GM21528 (cell line): ENCODE measurements around the gene CSRNP2.
A peak's percentile ranks its signal among the peaks of the same experiment; 100 is the strongest.

ENCODE experiments used
- ATAC-seq: cut with Tn5 transposase; IDR thresholded peaks from one replicate; pipeline ENCODE4 v1.9.1; 2021; ENCODE audit warnings: mild to moderate bottlenecking, moderate library complexity; ENCODE audit not compliant: unreplicated experiment, low FRiP score

The CSRNP2 gene, protein sequence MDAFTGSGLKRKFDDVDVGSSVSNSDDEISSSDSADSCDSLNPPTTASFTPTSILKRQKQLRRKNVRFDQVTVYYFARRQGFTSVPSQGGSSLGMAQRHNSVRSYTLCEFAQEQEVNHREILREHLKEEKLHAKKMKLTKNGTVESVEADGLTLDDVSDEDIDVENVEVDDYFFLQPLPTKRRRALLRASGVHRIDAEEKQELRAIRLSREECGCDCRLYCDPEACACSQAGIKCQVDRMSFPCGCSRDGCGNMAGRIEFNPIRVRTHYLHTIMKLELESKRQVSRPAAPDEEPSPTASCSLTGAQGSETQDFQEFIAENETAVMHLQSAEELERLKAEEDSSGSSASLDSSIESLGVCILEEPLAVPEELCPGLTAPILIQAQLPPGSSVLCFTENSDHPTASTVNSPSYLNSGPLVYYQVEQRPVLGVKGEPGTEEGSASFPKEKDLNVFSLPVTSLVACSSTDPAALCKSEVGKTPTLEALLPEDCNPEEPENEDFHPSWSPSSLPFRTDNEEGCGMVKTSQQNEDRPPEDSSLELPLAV

DNA sequence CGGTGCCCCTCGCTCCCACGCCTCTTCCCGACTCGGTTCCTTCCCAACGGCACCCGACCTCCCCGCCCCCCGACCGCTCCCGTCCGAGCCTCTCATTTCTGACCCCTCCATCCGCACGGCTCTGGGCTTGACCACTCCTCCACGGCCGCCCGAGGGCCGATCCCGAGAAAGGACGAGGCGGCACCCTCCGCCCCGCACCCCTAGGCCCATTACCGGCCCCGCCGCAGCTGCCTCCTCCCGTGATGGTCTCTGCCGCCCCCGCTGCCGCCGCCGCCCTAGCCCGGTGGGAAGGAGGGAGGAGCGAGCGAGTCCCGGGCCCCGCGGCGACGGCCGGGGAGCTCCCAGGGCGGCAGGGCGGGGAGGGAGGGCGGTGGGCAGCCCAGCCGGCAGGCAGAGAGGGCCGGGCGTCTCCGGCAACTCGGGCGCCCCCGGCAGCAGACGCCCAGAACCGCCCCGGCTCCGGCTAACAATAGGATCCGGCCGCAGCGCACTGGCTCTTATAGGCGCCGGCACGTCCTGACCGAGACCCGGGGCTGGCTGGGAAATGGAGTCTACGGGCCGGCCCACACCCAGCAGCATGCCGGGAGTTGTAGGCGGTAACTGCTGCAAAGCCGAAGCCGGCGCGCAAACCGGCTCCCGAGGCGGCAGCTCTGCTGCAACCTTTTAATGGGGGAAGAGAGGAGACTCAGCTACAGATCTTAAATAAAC is at the start of gene CSRNP2:
Gene CSRNP2, minus strand, starts transcription at position 471 of the 708 bp plus-strand sequence. CDS start 7,035 bp downstream, outside the sequence.
- ATAC-seq: peak; percentile 97

DNA sequence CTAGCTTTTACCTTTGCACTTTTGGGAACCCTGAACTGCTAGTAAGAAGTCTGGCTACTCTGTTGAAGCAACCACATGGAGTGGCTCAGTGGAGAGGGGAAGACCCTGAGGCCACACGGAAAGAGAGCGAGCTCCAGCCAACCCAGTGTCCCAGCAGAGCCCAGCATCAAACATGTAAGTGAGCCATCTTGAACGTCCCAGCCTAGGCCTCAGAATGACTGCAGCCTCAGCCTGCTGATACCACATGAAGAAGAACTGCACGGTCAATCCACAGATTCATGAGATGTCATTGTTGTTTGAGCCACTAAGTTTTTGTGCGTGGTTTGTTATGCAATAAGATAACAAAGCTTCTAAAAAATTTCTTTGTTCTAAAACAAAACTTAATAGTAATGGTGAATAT is 49.3 kb upstream of the CSRNP2 start:
- ATAC-seq: no peak

DNA sequence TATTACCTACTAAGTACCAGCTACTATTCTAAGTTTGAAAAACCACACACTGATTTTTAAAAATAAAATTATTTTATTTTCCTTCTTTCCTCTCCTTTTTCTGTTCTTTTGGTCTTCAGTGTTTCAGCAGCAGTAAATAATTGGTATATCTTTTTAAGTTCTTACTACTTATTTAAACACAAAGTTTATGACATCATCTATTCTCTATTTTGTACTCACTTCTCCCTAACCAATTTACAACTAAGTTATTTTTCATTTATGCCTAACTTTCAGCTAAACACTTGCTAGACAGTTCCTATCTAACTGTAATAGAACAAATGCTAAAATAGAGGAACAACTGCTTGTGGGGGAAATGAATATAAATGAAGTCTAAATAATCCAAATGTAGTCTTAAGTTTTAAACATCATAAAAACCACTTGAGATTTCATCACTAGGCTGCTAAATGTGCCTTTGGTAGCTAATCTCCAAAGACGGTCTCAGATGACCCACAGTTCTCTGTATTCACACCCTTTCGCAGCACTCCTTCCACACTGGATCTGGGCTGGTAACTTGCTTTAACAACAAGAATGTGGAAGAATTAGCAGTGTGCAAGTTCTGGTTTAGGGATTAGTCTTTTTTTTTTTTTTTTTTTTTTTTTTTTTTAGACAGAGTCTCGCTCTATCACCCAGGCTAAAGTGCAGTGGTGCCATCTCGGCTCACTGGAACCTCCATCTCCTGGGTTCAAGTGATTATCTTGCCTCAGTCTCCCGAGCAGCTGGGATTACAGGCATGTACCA is 48.5 kb upstream of the CSRNP2 start:
- no peak for ATAC-seq

DNA sequence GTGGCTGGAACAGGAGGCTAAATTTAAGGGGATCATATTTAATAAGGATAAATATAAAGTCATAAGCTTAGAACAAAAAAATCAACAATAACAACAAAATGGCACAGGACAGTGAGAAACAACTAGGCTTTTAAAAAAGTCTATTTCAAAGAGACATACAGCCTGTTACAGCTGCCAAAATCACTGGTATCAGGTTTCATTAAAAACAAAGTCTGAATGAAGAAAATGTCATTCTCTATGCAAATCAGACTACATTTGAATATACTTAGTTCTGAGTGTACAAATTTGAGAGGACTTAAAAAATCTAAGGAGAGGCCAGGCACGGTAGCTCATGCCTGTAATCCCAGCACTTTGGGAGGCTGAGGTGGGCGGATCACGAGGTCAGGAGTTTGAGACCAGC is 45.5 kb upstream of the CSRNP2 start:
- no peak for ATAC-seq

DNA sequence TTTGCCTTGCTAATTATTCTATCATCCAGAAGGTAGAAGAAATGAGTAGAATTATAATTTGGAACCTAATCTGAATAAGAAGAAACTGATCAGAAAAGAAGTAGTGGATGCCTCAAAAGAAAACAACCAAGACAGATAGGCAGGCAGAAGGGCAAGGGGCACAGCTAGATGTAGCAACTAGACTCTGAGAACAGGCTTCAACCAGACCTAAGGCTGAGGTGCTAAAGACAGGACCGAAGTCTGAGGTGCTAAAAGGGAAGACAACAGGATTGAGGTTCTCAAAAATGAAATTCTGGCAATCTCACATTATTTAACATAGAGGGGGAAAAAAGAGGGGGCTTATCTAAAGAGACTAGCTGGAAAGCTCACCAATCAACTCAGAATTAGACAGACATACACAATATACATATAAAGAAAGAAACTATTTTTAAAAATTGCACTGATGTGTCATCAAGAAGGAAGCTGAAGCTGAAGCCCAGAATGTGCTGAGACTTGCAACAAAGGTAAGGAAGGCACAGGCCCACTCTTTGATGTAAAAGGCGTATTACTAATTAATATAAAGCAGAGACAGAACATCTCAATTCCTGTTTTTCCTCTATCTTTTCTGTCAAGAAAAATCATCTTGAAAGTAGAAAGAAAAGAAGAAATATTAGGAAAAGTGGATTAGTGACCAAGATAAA is 43.8 kb upstream of the CSRNP2 start:
- ATAC-seq: no peak

DNA sequence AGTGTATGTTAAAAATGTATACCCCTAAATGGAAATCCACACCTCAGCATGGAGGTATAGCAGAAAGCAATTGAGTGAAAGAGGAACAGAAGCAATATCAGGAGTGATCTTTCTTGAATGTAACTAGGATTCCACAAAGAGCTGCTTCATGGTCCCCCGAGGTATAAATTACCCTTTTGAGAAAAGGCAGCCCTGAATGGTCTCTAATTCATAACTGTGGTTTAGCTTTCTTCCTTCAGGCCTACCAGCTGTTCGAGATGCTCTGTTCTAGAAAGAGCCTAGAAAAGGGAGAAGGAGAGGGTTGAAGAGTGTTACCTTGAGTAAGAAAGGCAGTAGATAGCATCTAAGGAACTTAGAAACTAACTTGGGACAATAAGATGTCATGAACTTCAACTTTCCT is 42.9 kb upstream of the CSRNP2 start:
- ATAC-seq: no peak

DNA sequence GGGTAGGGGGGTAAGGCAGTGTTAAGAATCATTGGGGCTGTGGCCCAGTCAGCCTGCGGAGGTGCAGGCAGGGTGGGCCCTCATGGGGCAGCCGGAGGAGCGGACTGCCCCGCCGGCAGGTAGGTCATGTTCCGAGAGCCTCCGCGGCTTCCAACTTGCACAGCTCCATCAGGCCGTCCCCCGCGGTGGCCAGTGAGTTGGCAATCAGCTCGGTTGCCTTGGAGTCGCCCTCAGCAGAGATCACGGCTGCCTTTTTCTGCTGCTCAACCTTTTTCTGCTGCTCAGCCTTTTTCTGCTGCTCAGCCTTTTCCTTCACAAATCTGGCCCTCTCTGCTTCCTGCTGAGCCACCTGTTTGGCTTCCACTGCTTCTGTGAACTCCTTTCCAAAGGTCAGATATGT is 41.1 kb upstream of the CSRNP2 start:
- no peak for ATAC-seq

DNA sequence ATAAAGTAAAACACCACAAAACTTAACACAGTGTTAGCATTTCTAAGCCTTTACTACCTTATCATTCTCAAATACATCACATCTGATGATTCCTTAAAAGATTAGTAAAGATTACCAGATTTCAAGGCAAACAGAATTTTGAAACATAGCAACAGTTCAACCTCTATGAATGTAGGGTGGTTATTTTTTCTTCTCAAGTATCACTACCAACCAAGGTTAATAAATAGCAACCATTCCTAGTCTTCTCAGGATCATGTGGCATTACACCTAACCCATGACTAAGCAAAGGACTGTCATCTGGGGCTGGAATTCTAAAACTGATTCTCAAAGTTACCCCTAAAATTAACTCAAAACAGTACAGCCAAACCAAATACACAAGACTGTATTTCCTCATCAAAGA is 39.4 kb upstream of the CSRNP2 start:
- no peak for ATAC-seq

DNA sequence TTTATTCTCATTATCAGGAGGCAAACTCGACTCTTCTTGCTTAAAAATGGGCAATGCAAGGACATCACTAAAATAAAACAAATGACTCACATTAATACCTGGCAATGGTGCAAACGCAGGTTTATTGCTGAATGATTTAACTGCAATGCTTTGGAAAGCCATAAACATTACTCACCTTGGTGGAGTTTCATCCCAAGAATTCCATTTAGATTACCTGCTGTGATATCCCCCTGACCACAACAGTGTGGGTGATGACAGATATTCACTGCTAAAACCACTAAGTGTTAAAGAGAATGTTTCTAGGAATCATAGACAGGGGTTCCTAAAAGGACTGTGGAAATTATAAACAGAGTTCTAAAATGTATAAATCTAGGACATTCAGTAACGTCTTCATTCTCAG is 35.3 kb upstream of the CSRNP2 start:
- ATAC-seq: no peak

DNA sequence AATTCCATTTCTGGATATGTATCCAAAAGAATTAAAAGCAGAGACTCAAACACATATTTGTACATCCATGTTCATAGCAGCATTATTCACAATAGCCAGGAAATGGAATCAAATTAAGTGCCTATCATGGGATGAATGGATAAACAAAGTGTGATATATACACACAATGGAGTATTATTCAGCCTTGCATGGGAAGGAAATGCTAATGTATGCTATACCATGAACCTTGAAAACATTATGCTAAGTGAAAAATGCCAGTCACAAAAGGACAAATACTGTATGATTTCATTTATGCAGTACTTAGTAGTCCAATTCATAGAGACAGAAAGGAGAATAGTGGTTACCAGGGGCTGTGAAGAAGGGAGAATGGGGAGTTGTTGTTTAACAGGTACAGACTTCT is 32.1 kb upstream of the CSRNP2 start:
- no peak for ATAC-seq

DNA sequence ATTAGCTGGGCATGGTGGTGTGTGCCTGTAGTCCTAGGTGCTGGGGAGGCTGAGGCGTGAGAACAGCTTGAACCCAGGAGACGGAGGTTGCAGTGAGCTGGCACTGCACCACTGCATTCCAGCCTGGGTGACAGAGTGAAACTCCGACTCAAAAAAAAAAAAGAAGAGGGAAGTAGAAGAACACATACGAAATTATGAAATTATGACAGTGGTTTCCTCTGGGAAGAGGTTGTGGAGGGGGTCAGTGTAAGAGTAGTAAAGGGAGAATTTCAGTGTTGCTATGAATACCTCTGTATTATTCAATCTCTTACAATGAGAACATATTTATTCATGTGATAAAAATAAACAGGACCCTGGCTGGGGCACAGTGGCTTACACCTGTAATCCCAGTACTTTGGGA is 24.7 kb upstream of the CSRNP2 start:
- ATAC-seq: no peak

DNA sequence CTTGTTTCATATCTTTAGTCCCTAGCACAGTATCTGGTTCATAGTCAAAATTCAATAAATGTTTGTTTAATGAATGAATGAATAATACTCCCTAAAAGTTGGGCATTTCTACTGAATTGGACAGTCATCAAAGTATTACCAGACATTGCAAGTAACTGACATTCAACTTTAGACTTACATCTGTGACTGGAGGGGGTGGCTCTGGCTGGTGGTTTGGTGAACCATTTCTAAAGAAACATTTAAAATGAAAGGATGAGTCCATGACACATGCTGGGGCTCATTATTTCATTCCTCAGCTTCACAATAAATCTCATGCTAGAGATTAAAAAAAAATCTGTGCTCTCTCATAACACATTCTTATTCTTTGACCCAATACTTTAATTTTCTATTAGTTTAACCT is 20.6 kb upstream of the CSRNP2 start:
- ATAC-seq: no peak

DNA sequence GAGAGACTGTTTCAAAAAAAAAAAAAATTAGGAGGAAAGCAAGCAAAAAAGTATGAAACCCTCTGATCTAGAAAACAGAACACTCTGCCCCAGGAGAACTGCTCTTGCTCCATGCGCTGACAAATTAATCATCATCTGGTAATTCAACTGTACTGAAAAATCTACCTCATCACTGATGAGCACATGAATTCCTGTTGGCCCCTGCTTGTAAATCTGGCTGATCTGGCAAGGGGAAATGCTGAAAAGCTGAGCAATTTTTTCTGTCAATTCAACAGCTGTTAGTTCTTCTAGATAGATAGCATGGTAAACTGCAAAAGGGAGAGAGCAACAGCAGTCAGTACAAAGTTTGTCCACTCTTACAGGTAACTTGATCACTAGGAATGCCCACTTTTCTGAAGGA is 15.2 kb upstream of the CSRNP2 start:
- ATAC-seq: no peak

DNA sequence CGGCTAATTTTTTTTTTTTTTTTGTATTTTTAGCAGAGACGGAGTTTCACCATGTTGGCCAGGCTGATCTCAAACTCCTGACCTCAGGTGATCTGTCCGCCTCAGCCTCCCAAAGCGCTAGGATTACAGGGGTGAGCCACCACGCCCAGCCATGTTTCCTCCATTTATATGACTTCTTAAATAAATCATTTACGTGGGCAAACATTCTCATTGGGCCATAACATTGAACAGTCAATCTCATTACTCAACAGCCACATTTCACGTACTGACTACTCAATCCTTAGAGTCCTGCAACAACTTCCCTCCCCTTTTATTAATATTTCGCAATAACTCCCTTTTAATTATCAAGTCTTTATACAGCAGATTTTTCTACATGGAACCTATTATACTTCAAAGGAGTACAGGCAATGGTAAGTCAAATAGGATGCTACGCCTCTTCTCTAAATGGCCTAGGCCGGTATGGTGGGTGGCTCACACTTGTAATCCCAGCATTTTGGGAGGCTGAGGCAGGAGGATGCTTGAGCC is 7.4 kb upstream of the CSRNP2 start:
- no peak for ATAC-seq

DNA sequence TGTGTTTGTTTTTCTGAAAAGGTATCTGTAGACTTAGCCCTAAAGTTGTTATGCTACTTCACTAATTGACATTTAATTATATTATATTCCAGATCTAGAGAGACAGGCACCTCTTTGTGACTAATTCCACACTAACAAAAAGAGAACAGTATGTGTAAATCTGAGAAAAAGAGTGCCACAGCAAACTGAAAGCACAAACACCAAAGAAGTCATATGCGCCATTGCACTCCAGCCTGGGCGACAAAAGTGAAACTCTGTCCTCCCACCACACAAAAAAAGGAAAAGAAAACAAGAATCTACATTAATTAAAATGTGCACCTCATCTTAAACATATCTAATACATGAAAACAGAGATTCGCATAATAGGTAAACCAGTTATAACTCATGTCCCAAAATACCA is 4.4 kb upstream of the CSRNP2 start:
- ATAC-seq: no peak

DNA sequence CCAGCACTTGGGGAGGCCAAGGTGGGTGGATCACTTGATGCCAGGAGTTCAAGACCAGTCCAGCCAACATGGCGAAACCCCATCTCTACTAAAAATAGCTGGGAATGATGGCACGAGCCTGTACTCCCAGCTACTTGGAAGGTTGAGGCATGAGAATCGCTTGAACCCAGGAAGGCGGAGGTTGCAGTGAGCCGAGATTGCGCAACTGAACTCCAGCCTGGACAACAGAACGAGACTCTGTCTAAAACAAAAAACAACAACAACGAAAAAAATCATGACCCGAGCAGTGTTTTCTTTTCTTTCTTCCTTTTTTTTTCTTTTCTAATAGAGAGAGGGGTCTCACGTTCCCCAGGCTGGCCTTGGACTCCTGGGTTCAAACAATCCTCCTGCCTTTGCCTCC is 3.5 kb upstream of the CSRNP2 start:
- ATAC-seq: no peak

DNA sequence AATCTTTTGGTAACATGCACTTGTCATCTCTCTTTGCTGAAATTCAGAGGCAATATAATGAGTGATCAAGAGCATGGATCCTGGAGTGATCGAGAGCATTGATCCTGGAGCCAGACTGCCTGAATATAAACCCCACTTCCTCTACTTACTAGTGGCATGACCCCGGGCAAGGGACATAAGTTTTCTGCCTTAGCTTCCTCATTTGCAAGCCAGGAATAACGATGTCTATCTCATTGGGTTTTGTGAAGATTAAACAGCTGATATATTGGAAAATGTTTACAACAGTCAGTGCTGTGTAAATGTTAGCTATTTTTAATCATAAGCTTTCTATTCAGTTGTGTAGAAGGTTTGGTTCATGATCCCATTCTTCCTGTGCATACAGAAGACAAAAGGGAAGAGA is 2.4 kb upstream of the CSRNP2 start:
- no peak for ATAC-seq

DNA sequence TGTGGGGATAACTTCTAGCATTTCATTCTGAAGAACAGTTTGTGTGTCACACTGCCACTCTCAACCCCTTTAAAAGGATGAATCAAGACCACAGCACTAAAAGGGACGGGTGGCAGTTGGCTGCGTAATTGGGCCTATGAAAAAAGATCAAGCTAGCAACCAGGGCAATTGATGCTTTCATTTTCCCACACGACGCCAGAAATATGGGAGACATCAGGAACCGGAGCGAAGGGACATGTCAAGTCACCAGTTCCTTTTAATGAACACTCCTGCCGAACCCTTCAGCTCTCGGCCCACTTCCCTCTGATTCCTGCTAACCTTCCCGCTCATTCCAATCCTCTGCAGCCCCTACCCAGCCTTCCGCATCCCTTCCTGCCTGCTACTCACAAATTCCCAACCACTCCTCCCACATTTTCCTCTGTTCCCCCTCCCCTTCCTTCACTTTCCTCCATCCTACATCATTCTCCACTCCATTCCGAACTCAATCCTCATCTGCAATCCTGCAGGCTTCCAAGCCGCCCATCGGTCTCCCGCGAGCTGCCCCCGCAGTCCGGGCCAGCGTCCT is 753 bp downstream of the CSRNP2 start:
- ATAC-seq: no peak

DNA sequence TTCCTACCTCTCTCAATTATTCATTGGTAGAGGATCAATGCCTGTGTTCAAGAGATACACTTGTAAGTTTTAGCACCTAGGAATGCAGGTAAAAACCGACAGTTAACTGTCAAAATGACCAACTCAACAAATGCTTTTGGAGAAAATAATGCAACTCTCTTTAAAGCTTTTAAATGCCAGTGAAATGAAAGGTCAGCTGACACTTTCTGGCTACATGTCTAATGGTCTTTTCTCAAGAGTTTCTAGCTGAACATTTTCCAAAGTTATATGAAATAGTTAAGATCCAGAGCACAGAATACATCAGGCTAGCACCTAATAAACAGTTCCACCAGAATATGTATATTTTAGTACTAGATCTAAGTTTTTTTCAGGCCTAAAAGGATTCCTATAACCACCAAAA is 2.0 kb downstream of the CSRNP2 start:
- no peak for ATAC-seq

DNA sequence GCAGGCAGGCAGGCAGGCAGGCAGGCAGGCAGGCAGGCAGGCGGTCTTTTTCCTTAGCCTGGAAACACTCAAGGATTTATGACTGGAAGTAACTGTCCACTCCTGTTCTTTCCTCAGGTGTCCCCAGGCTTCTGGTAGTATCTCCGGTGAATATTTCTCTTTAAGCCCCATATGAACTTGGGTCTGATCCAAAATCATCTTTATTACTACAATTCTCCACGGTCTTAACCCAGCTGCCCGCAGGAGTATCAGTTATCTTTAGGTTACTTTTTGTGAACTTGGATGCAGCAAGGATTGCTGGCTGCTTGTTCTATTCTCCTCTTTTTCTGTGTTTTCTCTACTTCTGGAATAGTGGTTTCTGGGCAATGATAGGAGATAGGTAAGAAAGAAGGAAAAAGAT is 3.3 kb downstream of the CSRNP2 start:
- ATAC-seq: no peak
